Fibroblast of mammary gland (primary cell): Measurements from ENCODE around the gene NFATC1.

Experiments
- DNase-seq: peaks from one replicate; pipeline ENCODE4 v3.0.0-alpha.2; 2010; ENCODE audit warnings: low read depth
- H3K4me3 ChIP-seq: 2 replicates; pipeline ENCODE4 v1.5.1; 2011; ENCODE audit warnings: low read depth, mild to moderate bottlenecking, low read length, moderate library complexity; ENCODE audit not compliant: control insufficient read depth
- TF ChIP-seq, protein P1 (sequence below): conservative IDR thresholded peaks from 2 replicates; pipeline ENCODE4 v1.5.1; 2011; ENCODE audit warnings: low read depth, low read length, inconsistent platforms; ENCODE audit not compliant: control insufficient read depth, insufficient read depth

The NFATC1 gene

DNA sequence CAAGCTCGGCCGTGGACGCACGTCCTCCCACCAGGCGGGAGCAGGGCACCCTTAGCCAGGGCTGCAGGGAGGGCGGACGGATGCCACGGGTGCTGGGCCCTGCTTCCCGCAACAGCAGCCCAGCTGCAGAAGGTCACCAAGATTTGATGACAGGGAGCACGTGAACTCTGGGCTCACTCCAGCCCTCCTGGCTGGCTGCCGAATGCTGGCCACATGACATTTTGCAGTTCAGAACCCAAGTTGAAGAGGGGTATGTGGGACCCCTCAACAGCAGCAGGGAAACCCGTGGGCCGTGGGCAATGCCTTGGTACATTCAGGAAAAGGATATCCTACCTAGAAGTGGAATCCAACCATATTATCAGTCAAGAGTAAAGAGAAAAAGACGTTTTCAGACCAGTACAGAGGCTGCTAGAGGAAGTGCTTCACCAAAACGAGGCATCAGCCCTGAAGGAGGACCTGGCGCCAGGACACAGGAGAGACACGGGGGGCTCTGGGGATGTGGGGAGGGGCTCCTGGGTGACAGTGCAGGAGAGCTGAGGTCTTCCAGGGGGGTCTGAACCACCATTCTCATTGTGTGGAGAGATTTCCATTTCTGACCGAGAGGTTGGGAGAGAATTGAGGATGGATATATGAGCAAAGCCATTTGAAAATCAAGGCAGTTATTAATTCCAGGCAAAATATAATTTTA is 176.5 kb downstream of the NFATC1 start:
- no peak overlapping the region for H3K4me3 ChIP-seq
- DNase-seq, result no peak
- TF ChIP-seq, protein P1, sequence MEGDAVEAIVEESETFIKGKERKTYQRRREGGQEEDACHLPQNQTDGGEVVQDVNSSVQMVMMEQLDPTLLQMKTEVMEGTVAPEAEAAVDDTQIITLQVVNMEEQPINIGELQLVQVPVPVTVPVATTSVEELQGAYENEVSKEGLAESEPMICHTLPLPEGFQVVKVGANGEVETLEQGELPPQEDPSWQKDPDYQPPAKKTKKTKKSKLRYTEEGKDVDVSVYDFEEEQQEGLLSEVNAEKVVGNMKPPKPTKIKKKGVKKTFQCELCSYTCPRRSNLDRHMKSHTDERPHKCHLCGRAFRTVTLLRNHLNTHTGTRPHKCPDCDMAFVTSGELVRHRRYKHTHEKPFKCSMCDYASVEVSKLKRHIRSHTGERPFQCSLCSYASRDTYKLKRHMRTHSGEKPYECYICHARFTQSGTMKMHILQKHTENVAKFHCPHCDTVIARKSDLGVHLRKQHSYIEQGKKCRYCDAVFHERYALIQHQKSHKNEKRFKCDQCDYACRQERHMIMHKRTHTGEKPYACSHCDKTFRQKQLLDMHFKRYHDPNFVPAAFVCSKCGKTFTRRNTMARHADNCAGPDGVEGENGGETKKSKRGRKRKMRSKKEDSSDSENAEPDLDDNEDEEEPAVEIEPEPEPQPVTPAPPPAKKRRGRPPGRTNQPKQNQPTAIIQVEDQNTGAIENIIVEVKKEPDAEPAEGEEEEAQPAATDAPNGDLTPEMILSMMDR, result no peak

DNA sequence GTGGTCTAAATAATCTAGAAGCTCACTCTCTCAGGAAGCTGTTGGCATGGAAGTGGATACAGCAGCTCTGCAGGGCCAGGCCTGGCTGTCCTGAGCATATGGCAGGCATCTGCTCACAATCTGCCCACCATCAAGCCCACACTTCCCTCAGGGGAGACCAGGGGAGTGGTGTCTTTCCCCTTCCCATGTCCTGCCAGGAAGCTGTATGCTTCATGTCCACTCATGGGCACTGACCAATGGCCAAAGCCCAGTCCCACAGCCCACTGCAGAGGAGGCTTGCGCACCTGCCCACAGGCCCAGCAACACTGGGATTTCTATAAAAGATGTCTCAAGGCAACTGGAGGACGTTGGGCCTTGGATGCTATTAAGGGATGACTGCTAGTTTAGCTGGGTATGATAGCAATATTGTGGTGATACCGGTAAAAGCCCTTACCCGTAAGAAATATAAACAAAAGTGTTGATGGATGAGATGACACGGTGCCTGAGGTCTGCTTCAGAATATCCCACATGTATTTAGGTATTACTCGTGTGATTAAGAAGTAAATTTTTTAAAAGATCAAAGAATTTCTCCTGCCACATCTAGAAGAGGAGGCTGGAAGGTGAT is 177.2 kb downstream of the NFATC1 start:
- TF ChIP-seq, protein P1, result no peak
- H3K4me3 ChIP-seq, result no peak overlapping the region
- no peak for DNase-seq

DNA sequence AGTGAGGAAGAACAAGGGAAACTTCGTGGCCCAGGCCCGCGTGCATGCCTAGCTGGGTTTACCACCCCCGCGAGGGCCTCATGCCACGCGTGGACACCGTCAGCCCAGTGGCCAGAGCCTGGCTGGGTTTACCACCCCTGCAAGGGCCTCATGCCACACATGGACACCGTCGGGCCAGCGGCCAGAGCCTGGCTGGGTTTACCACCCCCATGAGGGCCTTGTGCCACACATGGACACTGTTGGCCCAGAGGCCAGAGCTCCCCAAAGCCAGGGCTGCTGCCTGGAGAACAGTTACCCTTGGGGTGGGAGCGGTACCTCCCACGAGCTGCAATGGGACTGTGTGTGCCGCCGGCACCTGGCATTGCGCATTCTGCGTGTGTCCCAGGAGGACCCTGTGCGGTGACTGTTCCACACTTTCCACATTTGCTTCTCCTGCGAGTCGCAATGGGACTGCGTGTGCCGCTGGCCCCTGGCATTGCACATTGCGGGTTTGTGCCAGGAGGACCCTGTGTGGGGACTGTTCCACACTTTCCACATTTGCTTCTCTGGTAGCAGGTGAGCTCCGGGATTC is 178.3 kb downstream of the NFATC1 start:
- H3K4me3 ChIP-seq, result no peak overlapping the region
- TF ChIP-seq, protein P1, result no peak
- no peak for DNase-seq

DNA sequence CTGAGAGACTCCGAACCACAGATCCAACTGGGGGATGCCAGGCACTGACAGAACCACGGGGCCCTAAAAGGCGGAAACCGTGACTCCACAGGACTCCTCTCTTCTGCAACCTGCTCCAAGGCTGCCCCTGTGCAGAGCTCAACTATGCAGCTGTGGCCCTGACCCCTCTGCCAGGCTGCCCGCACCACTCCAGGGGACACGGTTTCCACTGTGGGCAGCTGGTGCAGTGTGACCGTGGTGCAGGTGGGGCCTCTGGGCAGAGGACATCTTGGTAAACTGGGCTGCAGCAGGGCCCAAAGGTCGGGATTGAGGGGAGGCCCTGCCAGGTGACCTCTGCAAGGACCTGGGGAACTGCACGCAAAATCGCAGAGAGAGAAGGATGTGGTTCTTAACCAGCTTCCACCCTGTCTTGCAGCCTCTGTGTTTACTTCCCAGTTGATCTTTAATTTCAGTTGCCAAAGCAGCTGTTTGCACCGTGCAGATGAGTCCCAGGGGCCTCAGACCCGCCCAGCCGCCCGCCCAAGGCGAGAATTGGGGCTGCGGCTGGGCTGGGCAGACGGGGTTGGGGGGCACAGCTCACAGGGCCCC is 179.3 kb downstream of the NFATC1 start:
- TF ChIP-seq, protein P1, result no peak
- no peak overlapping the region for H3K4me3 ChIP-seq
- no peak for DNase-seq

DNA sequence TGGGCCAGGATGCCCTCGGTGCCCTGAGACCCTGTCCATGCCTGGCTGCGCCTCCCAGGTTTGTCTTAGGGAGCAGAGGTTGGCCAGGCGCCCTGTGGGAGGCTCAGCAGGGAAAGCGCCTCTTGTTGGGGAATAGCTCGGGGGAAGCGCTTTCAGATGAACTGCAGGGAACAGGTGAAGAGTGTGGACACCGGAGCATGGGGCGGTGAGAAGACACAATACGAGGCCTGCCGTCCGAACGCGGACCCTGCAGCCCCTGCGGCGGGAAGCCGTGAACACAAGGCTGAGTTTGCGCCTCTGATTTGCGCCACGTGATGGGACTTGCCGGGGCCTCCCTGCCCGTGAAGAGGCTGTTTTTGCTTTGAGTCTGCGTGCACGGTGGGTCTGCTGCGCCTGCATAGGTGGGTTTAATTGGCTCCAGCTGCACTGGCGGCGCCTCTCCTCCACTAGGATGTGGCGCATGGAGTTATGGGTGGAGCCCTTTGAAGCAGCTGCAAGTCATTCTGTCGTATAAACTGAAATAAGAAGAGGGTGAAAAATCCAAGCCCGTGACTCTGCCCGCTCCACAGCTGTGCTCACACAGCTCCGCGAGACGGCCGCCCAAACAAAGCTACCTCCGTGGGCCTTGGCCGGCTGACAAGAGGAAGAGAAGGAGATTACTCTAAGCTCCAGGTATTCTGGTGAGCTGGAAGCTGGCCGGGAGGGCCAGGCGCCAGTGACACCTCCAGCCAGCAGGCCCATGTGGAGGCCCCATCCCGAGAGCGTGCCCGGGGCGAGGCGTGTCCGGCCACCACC is 180.4 kb downstream of the NFATC1 start:
- H3K4me3 ChIP-seq, result no peak overlapping the region
- TF ChIP-seq, protein P1, result no peak
- peak; percentile 38 for DNase-seq

DNA sequence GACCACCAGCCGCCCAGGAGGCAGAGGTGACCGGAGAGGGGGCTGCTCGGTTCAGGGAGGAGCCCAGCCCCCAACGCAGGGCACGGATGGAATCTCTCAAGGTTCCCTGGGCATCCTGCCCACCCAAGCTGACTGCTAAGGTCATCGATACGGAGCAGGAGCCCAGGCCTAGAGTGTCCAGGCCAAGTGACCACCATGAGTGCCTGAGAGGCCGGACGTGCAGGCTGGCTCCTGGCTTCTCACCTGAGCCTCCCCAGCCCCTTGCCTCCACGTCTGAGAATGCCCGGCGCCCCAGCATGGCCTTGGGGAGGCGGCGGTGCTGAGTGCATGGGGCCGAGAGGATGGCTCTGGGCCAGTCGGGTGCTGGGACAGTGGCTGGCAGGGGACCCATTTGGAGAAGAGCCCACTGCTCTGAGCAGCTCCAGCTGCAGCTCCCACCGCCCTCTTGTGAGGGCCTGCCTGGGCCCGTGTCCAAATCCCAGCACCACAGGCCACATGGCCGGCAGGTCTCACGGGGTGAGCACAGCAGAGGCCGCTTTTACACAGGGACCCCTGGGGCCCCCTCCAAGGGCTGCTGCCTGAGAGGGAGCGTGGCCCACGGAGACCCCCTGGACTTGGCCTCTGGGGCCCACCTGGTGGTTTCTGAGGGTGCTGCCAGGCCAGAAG is 181.1 kb downstream of the NFATC1 start:
- TF ChIP-seq, protein P1, result no peak
- no peak for DNase-seq
- no peak overlapping the region for H3K4me3 ChIP-seq
